ENCODE results near the gene ZC2HC1C. TPM values are rescaled to one million over a fixed set of nuclear protein-coding genes. Genes with fewer than 3 reads are reported as not detected.
A peak's percentile ranks its signal among the peaks of the same experiment; 100 is the strongest.

Gene ZC2HC1C
- total and polyA plus RNA-seq, 2 of the 13 experiments (the other 11 are each of a cell fraction or from before 2014, with no cell fraction given) = 3.3 to 3.5 TPM

DNA sequence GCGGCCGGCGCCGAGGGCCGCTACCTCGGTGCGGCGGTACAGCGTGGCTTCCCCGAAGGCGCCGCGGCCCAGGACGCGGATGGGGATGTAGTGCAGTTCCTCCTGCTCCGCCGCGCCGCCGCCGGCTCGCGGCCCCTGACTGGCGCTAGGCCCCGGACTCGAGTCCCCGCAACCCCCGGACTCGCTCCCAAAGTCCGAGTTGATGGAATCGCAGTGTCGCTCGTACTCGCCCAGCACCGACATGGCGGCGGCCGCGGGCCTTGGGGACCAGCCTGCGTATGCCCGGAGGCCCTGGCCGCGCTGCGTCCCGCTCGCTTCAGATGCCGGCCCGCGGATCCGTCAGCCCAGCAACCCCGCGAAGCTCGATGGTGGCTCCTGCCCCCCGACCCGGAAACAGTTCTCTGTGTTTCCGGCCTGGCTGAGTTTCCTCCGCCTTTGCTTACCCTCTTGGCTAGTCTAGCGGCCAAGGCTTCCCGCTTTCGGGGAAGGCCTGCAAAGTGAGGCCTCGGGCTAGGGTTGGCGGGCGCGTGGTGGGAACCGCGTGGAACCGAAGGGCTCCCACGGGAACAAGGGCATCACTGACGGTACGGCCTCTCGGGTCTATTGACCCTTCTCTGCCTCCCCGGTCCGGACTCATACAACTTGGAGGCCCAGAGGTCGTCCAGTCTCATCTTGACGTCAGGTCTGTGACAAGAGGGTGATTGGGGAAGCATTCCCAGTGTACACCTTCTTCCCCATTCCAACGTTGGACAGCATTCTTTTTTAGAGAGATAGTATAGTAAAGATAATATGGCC is 57.4 kb downstream of the ZC2HC1C start, which contains the start of gene NEK9 (continued):
- TF ChIP-seq ZSCAN25 (CRISPR knock-in tag; IDR thresholded peaks at IDR 0.05) (peak; percentile 72; the same call in 1 of the 2 replicates), ZNF468 (CRISPR knock-in tag; IDR thresholded peaks at IDR 0.05) (peak; percentile 83; the same call in 1 of the 2 replicates), MXI1 (IDR thresholded peaks at IDR 0.05; ENCODE audit: borderline replicate concordance, low read depth, low read length) (peak; percentile 68; the same call in 1 of the 3 replicates), IKZF5 (CRISPR knock-in tag; IDR thresholded peaks at IDR 0.05) (peak; percentile 82; the same call in 1 of the 2 replicates), ZNF772 (CRISPR knock-in tag; IDR thresholded peaks at IDR 0.05) (peak; percentile 97), ZNF225 (CRISPR knock-in tag; IDR thresholded peaks at IDR 0.05) (peak; percentile 86), ZNF484 (CRISPR knock-in tag; IDR thresholded peaks at IDR 0.05; ENCODE audit: borderline replicate concordance, low read depth) (no peak), NR2C2 (CRISPR knock-in tag; IDR thresholded peaks at IDR 0.05; ENCODE audit: borderline replicate concordance) (peak; percentile 100), ZNF703 (CRISPR knock-in tag; IDR thresholded peaks at IDR 0.05; ENCODE audit: borderline replicate concordance) (no peak; the same call in 1 of the 2 replicates), BHLHE40 (IDR thresholded peaks at IDR 0.05; ENCODE audit: low read length) (no peak; the same call in 1 of the 2 replicates), ZBTB42 (CRISPR knock-in tag; IDR thresholded peaks at IDR 0.05) (no peak), ZMAT5 (CRISPR knock-in tag; IDR thresholded peaks at IDR 0.05; ENCODE audit: borderline replicate concordance, low read depth) (no peak), ZNF572 (CRISPR knock-in tag; IDR thresholded peaks at IDR 0.05) (peak; percentile 47; the same call in 1 of the 2 replicates), SRSF9 (IDR thresholded peaks at IDR 0.05; ENCODE audit: borderline replicate concordance, insufficient read depth, low read depth, low read length, poor library complexity, severe bottlenecking) (no peak), NBN (conservative IDR thresholded peaks at IDR 0.05) (no peak), ZNF234 (CRISPR knock-in tag; conservative IDR thresholded peaks at IDR 0.05) (0 out of 2 replicates have a peak, but pooled peaks have one; percentile 82), SP4 (CRISPR knock-in tag; IDR thresholded peaks at IDR 0.05) (no peak), ZBTB4 (CRISPR knock-in tag; IDR thresholded peaks at IDR 0.05; ENCODE audit: borderline replicate concordance) (0 out of 2 replicates have a peak, but pooled peaks have one; percentile 70), ZNF558 (CRISPR knock-in tag; IDR thresholded peaks at IDR 0.05; ENCODE audit: borderline replicate concordance) (peak; percentile 86; the same call in 1 of the 2 replicates), ZNF710 (CRISPR knock-in tag; IDR thresholded peaks at IDR 0.05; ENCODE audit: borderline replicate concordance) (peak; percentile 82; the same call in 1 of the 2 replicates)
- TF ChIP-seq, protein P1, sequence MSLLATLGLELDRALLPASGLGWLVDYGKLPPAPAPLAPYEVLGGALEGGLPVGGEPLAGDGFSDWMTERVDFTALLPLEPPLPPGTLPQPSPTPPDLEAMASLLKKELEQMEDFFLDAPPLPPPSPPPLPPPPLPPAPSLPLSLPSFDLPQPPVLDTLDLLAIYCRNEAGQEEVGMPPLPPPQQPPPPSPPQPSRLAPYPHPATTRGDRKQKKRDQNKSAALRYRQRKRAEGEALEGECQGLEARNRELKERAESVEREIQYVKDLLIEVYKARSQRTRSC (CRISPR knock-in tag; IDR thresholded peaks at IDR 0.05; ENCODE audit: low read depth) = no peak
